GM12878 (cell line): ENCODE data around the gene ARL17B. TPM values are rescaled to one million over a fixed set of nuclear protein-coding genes. Genes with fewer than 3 reads are reported as not detected.
"Not testable (repeated sequence)": the region's sequence is repeated elsewhere in the genome, so short reads cannot be mapped to it uniquely, and the experiment has no call there.

Experiments used
- ATAC-seq: fragments of 200-7000 bp; cut with Tn5 transposase; 3 replicates; pipeline ENCODE4 v1.9.1; 2020; ENCODE audit warnings: mild to moderate bottlenecking, moderate library complexity
- BruUV-seq: library from RNA; stranded (reverse); fragments of 400-500 nt; replicated peaks from 2 replicates; lab custom pipeline; 2021; lab: Mats Ljungman, UMichigan
- CTCF ChIA-PET: fragments of 300-600 bp; sonication (Branson Sonifier 250); formaldehyde crosslinking; extraction: SDS; loops from one replicate; lab custom pipeline; 2021; ENCODE audit warnings: inconsistent platforms; lab: Yijun Ruan, JAX
- POLR2A ChIA-PET: fragments of 350-600 bp; formaldehyde crosslinking; extraction: SDS; loops from one replicate; lab custom pipeline; 2021; ENCODE audit warnings: inconsistent platforms; lab: Charles Lee
- RAD21 ChIA-PET: fragments of 300-600 bp; sonication (Branson Sonifier 250); formaldehyde crosslinking; loops from one replicate; lab custom pipeline; 2023; ENCODE audit warnings: antibody characterized with exemption; ENCODE audit not compliant: unreplicated experiment; lab: Charles Lee
- SMC1A ChIA-PET: fragments of 300-600 bp; sonication (Branson Sonifier 250); formaldehyde crosslinking; loops from one replicate; lab custom pipeline; 2023; ENCODE audit not compliant: unreplicated experiment, uncharacterized antibody; lab: Charles Lee
- DNase-seq: peaks from one replicate; pipeline ENCODE4 v3.0.0-alpha.2; 2011; ENCODE audit warnings: low read depth, low spot score
- FAIRE-seq: peaks from 3 replicates; lab custom pipeline; 2011; peaks lifted over from hg19 to GRCh38; lab: Jason Lieb, UNC
- H2AFZ ChIP-seq: 2 replicates; pipeline ENCODE4 v1.6.0; 2011; ENCODE audit warnings: low read depth, low read length, control low read depth; ENCODE audit not compliant: control insufficient read depth
- H3K27ac ChIP-seq: 2 replicates; pipeline ENCODE4 v1.5.1; 2011; ENCODE audit warnings: control low read depth; ENCODE audit not compliant: control insufficient read depth, insufficient read depth
- H3K27me3 ChIP-seq, 2 experiments: replicated peaks in 1 of 2; 2 replicates each; pipeline versions ENCODE4 v1.6.0 to v1.6.1; 2011; ENCODE audit warnings: low read length in 1 of 2; ENCODE audit not compliant: control insufficient read depth in 2 of 2, insufficient read depth in 2 of 2
- H3K36me3 ChIP-seq, 2 experiments: 2 replicates each; pipeline ENCODE4 v1.5.1; 2011; ENCODE audit warnings: low read length in 1 of 2; ENCODE audit not compliant: control insufficient read depth in 2 of 2, insufficient read depth in 2 of 2
- H3K4me1 ChIP-seq: 2 replicates; pipeline ENCODE4 v1.6.1; 2011; ENCODE audit warnings: mild to moderate bottlenecking, low read length, moderate library complexity, mixed read lengths; ENCODE audit not compliant: control insufficient read depth, insufficient read depth
- H3K4me2 ChIP-seq: 2 replicates; pipeline ENCODE4 v1.6.0; 2011; ENCODE audit warnings: control low read depth; ENCODE audit not compliant: control insufficient read depth, insufficient read depth
- H3K4me3 ChIP-seq: fragments of 200-600 bp; sonication (generic); 2 replicates; pipeline ENCODE4 v1.5.1; 2016
- H3K79me2 ChIP-seq: 2 replicates; pipeline ENCODE4 v1.6.0; 2011; ENCODE audit warnings: low read length; ENCODE audit not compliant: control insufficient read depth, insufficient read depth
- H3K9ac ChIP-seq: 2 replicates; pipeline ENCODE4 v1.8.0; 2011; ENCODE audit warnings: low read length, control low read depth, mixed read lengths; ENCODE audit not compliant: control insufficient read depth, insufficient read depth
- H3K9me3 ChIP-seq: replicated peaks from 3 replicates; pipeline ENCODE4 v1.5.1; 2011; ENCODE audit warnings: mild to moderate bottlenecking, low read length; ENCODE audit not compliant: control insufficient read depth, insufficient read depth
- H4K20me1 ChIP-seq: 2 replicates; pipeline ENCODE4 v1.6.0; 2011; ENCODE audit not compliant: control insufficient read depth, insufficient read depth
- WGBS: methylation state at CpG from one replicate; pipeline ENCODE4 v1.1.6; 2016; ENCODE audit warnings: low lambda C conversion rate; ENCODE audit not compliant: insufficient replicate concordance, insufficient coverage; ENCODE audit errors: missing lambda C conversion rate; 5-methylcytosine and 5-hydroxymethylcytosine counted together
- in situ Hi-C: fragments of 300-500 bp; cut with MboI; formaldehyde crosslinking; loops from 9 replicates; pipeline ENCODE4 v1.14.3; 2018; ENCODE audit warnings: mixed read lengths
- intact Hi-C: fragments of 100-400 bp; cut with micrococcal nuclease; formaldehyde crosslinking; loops from one replicate; pipeline ENCODE4 v1.14.2; 2022; ENCODE audit not compliant: unreplicated experiment
- polyA plus RNA-seq, 11 experiments: library from polyadenylated mRNA; depleted of rRNA in 4 of 11; unstranded in 6 of 11; stranded (reverse) in 5 of 11; fragments of >200 nt; fragmentation: Nextera tagmentation in 4 of 11; fragmentation: Illumina TruSeq in 1 of 11; extraction: Ambion mirVana in 4 of 11; extraction: Trizol in 1 of 11; gene quantifications; 1 replicate in 1 of 11; 2 replicates in 10 of 11; pipeline versions ENCODE4 v1.2.1 to v1.2.3, GENCODE V29; 2011 to 2016; ENCODE audit warnings: inconsistent platforms in 2 of 11, missing spikeins in 2 of 11, low read depth in 1 of 11
- total RNA-seq, 4 experiments: library from RNA; depleted of rRNA in 3 of 4; stranded (reverse); fragments of >200 nt in 3 of 4; fragmentation: Illumina TruSeq in 1 of 4; extraction: Trizol in 1 of 4; gene quantifications; 2 replicates each; pipeline versions ENCODE4 v1.2.1 to v1.2.3, GENCODE V29; 2013 to 2021

Gene ARL17B
- total and polyA plus RNA-seq, 10 of the 15 experiments (the other 5 are each of a cell fraction or from before 2014, with no cell fraction given), result 6.0 to 25.1 (median 14.2) TPM

DNA sequence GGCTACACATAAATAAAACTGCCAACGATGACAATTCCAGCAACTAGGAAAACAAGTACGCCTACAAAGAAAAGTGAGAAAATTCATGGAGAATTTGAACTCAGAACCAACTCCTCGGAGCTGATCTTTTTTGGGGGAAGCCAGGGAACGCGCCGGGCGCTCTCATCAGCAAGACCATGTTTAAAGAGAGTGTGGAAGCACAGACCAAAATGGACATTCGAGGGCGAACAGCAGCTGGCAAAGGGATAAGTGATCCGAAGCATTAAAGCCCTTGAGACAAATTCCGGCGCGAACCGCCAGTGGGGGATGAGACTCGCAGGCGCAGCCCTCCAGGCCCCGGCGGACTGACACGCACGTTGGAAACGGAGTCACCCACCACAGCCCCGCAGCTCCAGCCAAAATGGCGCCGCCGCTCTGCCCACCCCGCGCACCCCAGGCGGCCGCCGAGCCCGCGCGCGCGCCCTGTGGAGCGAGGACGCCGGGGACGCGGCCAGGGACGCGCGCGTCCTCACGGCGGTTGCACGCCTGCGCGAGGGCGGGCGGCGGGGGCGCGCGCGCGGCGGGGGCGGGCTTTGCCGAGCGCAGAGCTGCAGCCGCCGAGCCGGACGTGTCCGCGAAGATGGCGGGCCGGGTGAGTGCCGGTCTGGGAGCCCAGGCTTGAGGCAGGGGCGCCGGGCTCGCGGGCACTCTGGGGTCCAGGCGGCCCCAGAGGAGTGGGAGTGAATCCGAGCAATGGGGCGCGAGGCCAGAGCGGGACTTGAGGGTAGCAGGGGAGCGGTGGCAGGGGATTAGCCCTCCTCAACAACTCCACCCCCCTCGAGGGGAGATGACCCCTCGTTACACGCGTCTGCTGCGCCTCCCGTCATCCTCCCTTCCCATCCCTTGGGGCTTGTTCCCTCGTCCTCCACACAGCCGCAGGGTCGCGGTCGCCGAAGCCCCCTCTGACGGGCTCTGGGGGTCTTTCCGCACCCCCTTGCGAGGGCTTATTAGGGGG lies 11.0 kb upstream of the ARL17B start:
- in situ Hi-C loops, H3K4me1 ChIP-seq, CTCF ChIA-PET, H4K20me1 ChIP-seq, FAIRE-seq, H3K4me2 ChIP-seq, RAD21 ChIA-PET, DNase-seq, H3K9me3 ChIP-seq, SMC1A ChIA-PET, H3K79me2 ChIP-seq, BruUV-seq, H3K9ac ChIP-seq, H2AFZ ChIP-seq, H3K27ac ChIP-seq, POLR2A ChIA-PET, intact Hi-C loops, H3K4me3 ChIP-seq, H3K36me3 ChIP-seq, H3K27me3 ChIP-seq: not testable (repeated sequence)
- no CpG with 5 or more reads among the region's 95 CpGs for WGBS
- peak; percentile 90 for ATAC-seq

DNA sequence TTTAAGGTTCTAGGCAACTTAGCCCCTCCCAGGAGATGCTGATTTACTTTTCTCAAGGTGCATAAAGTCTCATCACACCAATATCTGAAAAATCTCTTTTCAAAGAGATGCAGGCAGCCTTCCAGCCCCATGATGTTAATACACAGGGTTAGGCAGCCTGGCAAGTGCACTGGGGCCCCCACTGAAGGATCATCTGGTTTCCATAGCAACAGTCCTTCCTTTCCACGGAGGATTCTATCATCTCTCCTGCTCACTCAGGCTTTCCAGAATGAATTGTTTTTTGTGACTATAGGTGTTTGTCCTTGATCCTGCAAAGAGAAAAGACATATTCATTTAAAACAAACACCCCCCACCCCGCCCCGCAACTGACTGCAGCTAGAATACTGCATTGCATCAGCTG lies 6.0 kb upstream of the ARL17B start:
- RAD21 ChIA-PET, H3K27me3 ChIP-seq, H3K4me3 ChIP-seq, H3K36me3 ChIP-seq, H3K4me1 ChIP-seq, ATAC-seq, H3K9ac ChIP-seq, DNase-seq, H2AFZ ChIP-seq, H3K27ac ChIP-seq, BruUV-seq, H3K4me2 ChIP-seq, H4K20me1 ChIP-seq, H3K9me3 ChIP-seq, POLR2A ChIA-PET, FAIRE-seq, CTCF ChIA-PET, in situ Hi-C loops, intact Hi-C loops, SMC1A ChIA-PET, H3K79me2 ChIP-seq: not testable (repeated sequence)
- WGBS, result no CpG with 5 or more reads among the region's 3 CpGs

GRCh38 chr17:46361145-46361735 lies 326 bp downstream of the ARL17B start:
- POLR2A ChIA-PET, H3K4me2 ChIP-seq, RAD21 ChIA-PET, BruUV-seq, H3K27me3 ChIP-seq, H3K27ac ChIP-seq, H3K79me2 ChIP-seq, H3K9ac ChIP-seq, SMC1A ChIA-PET, H3K36me3 ChIP-seq, CTCF ChIA-PET, H3K4me1 ChIP-seq, H3K4me3 ChIP-seq, H4K20me1 ChIP-seq, intact Hi-C loops, H3K9me3 ChIP-seq, in situ Hi-C loops, DNase-seq, H2AFZ ChIP-seq: not testable (repeated sequence)
- FAIRE-seq (peak; percentile 72), ATAC-seq (peak; percentile 76)
- no CpG with 5 or more reads among the region's 42 CpGs for WGBS

DNA sequence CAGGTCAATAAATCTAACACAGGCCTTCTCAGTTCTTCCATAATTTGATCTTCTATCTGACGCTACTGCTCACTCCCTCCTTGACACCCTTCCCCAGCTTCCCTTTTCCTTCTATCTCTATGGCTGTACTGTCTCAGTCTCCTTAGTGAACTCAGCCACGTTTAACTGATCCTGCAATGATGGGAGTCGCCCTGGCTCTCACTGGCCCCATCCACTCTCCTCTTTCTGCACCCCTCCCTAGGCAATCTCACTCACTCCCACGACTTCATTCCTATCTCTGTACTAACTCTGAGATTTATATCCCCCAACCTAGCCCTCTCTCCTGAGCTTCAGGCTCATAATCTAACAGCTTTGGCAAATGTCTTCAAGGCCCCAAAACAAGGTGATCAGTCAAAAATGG lies 7.7 kb downstream of the ARL17B start:
- BruUV-seq, RAD21 ChIA-PET, H3K4me3 ChIP-seq, H3K4me2 ChIP-seq, H3K4me1 ChIP-seq, H3K27me3 ChIP-seq, H3K9ac ChIP-seq, H3K9me3 ChIP-seq, SMC1A ChIA-PET, H2AFZ ChIP-seq, POLR2A ChIA-PET, H3K36me3 ChIP-seq, H4K20me1 ChIP-seq, H3K79me2 ChIP-seq, DNase-seq, FAIRE-seq, ATAC-seq, CTCF ChIA-PET, in situ Hi-C loops, intact Hi-C loops, H3K27ac ChIP-seq: not testable (repeated sequence)
- WGBS, result no CpG with 5 or more reads among the region's 4 CpGs
